ENCODE results near the gene SLC16A10. TPM values are rescaled to one million over a fixed set of nuclear protein-coding genes. Genes with fewer than 3 reads are reported as not detected.

Gene SLC16A10
- total RNA-seq, 4 donors from 2014 or later, result 18.7 to 35.8 (median 22.1) TPM

- Histone ChIP-seq H3K9me3 (no peaks in the 10 kb centered on the region), H3K27me3 (no peaks in the 10 kb centered on the region), H3K27ac (no peak overlapping the region), H3K36me3 (peaks cover 16 to 22% of the 10 kb centered on the region in 2 donors), H3K4me3 (replicated peaks in 1 of 3) (no peak overlapping the region), H3K4me1 (no peaks in the 10 kb centered on the region)
- intact Hi-C loops (cut with DNase I), result no loop called here
- no peak for DNase-seq
- no peak for TF ChIP-seq POLR2A (IDR thresholded peaks at IDR 0.05)
- TF ChIP-seq, protein P1, sequence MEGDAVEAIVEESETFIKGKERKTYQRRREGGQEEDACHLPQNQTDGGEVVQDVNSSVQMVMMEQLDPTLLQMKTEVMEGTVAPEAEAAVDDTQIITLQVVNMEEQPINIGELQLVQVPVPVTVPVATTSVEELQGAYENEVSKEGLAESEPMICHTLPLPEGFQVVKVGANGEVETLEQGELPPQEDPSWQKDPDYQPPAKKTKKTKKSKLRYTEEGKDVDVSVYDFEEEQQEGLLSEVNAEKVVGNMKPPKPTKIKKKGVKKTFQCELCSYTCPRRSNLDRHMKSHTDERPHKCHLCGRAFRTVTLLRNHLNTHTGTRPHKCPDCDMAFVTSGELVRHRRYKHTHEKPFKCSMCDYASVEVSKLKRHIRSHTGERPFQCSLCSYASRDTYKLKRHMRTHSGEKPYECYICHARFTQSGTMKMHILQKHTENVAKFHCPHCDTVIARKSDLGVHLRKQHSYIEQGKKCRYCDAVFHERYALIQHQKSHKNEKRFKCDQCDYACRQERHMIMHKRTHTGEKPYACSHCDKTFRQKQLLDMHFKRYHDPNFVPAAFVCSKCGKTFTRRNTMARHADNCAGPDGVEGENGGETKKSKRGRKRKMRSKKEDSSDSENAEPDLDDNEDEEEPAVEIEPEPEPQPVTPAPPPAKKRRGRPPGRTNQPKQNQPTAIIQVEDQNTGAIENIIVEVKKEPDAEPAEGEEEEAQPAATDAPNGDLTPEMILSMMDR (IDR thresholded peaks at IDR 0.05), result no peak
- WGBS, 2 donors, result 96 to 99% methylated on average over 4 of the region's 4 CpGs
These were observed 182.8 kb downstream of the SLC16A10 start for GRCh38 chr6:111270121-111270520.

GRCh38 chr6:111274593-111275217, 187.4 kb downstream of the SLC16A10 start:
- no peak for DNase-seq
- 96 to 98% methylated on average over 3 of the region's 3 CpGs for WGBS, 2 donors
- no peaks in the 10 kb centered on the region for H3K27me3 ChIP-seq
- H3K27ac ChIP-seq, result no peak overlapping the region
- H3K4me1 ChIP-seq, result no peaks in the 10 kb centered on the region
- no peaks in the 10 kb centered on the region for H3K9me3 ChIP-seq
- intact Hi-C loops (cut with DNase I), result no loop called here
- H3K36me3 ChIP-seq, result peaks cover 6 to 19% of the 10 kb centered on the region in 2 donors
- no peak for TF ChIP-seq POLR2A (IDR thresholded peaks at IDR 0.05)
- TF ChIP-seq, protein P1 (IDR thresholded peaks at IDR 0.05), result no peak
- H3K4me3 ChIP-seq (replicated peaks in 1 of 3), result no peak overlapping the region

GRCh38 chr6:111276335-111276734, 189.0 kb downstream of the SLC16A10 start:
- Histone ChIP-seq H3K4me3 (replicated peaks in 1 of 3) (no peak overlapping the region), H3K27ac (no peak overlapping the region), H3K9me3 (no peaks in the 10 kb centered on the region), H3K27me3 (no peaks in the 10 kb centered on the region), H3K36me3 (peaks cover 6 to 19% of the 10 kb centered on the region in 2 donors), H3K4me1 (no peaks in the 10 kb centered on the region)
- TF ChIP-seq, protein P1 (IDR thresholded peaks at IDR 0.05), result no peak
- no peak for TF ChIP-seq POLR2A (IDR thresholded peaks at IDR 0.05)
- WGBS, 2 donors, result 97 to 100% methylated on average over 2 of the region's 2 CpGs
- intact Hi-C loops (cut with DNase I), result no loop called here
- no peak for DNase-seq

GRCh38 chr6:111276736-111277135, 189.4 kb downstream of the SLC16A10 start:
- DNase-seq, result no peak
- intact Hi-C loops (cut with DNase I), result no loop called here
- Histone ChIP-seq H3K4me1 (no peaks in the 10 kb centered on the region), H3K4me3 (replicated peaks in 1 of 3) (no peak overlapping the region), H3K27ac (no peak overlapping the region), H3K36me3 (peaks cover 6 to 19% of the 10 kb centered on the region in 2 donors), H3K27me3 (no peaks in the 10 kb centered on the region), H3K9me3 (no peaks in the 10 kb centered on the region)
- TF ChIP-seq, protein P1 (IDR thresholded peaks at IDR 0.05), result no peak
- TF ChIP-seq POLR2A (IDR thresholded peaks at IDR 0.05), result no peak
- WGBS, 2 donors, result 90 to 91% methylated on average over 3 of the region's 3 CpGs

DNA sequence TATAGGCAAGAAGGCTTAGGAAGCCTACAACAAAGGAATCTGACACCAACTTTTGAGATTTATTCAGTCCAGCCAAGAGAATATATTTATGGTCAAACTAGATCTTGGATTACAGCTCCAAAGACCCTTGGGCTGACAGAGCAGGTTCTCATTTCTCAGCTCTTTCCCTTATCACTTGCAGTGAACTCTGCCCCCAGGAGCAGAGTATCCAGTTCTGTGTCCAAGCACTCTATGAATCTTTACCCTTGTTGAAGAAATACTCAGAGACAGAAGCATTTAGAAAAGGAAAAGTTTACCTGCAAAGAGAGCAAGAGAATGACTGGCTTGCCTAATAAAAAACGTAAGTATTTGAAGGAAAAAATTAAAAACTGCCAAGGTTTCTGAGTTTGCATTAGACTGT, 190.5 kb downstream of the SLC16A10 start:
- TF ChIP-seq, protein P1 (IDR thresholded peaks at IDR 0.05), result no peak
- no peak for TF ChIP-seq POLR2A (IDR thresholded peaks at IDR 0.05)
- intact Hi-C loops (cut with DNase I), result no loop called here
- WGBS, 2 donors, result 92 to 95% methylated on average over 1 of the region's 1 CpG
- Histone ChIP-seq H3K9me3 (no peaks in the 10 kb centered on the region), H3K27me3 (no peaks in the 10 kb centered on the region), H3K36me3 (peaks cover 6 to 19% of the 10 kb centered on the region in 2 donors), H3K27ac (no peak overlapping the region), H3K4me3 (replicated peaks in 1 of 3) (no peak overlapping the region), H3K4me1 (no peaks in the 10 kb centered on the region)
- no peak for DNase-seq

Data from thyroid gland (tissue), 4 donors.